Measurements from ENCODE around the gene CHST11. TPM values are rescaled to one million over a fixed set of nuclear protein-coding genes. Genes with fewer than 3 reads are reported as not detected.

CHST11 gene
- polyA plus RNA-seq, 4 donors: 6.6 to 8.7 (median 7.2) TPM

DNA sequence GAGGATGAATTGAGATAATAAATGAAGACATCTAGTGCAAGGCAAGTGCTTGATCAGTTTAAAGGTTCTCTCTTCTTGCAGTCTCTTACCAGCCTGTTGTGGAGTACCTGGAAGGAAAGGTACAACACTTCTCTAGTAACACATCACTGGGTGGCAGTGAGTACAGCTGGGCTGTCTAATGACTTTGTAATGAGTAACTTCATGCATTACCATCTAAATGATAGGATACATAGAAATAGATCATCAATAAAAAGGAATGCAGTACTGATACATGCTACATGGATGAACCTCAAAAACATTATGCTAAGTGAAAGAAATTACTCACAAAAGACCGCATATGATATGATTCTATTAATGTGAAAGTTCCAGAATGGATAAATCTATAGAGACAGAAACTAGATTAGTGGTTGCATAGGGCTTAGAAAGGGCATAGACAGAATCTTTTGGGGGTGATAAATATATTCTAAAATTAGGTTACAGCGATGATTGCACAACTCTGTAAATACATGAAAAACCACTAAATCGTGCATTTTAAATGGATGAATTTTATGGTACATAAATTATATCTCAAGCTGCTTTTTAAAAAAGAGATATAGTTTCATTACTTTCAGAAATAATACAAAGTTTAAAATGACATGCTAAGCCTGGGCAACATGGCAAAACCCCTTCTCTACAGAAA is 224.4 kb downstream of the CHST11 start:
- no peak for DNase-seq (ENCODE audit: low read depth in 4 of 4, low spot score in 2 of 4)

DNA sequence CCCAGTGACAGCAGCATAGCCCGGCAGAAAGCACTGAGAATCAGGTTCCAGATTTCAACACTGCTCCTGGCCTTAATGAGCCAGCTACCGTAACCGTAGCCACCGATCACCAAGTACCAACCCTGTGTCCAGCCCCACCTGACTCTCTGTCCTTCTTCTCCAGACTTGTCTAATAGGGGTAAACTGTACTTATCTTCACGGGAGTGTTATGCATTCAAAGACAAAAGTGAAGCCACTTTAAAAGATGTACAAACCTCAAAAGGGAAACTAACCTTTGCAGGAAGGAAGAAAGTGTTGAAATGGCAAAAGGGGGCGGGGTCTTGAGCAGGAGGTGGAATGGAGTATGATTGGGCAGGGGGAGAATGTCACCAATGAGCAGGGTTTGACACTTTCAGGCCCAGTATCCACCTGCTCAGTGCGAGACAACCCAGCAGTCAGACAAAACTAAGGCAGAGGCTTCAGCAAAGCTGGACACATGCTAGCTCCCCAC is 226.1 kb downstream of the CHST11 start:
- DNase-seq (ENCODE audit: low read depth in 4 of 4, low spot score in 2 of 4): no peak

DNA sequence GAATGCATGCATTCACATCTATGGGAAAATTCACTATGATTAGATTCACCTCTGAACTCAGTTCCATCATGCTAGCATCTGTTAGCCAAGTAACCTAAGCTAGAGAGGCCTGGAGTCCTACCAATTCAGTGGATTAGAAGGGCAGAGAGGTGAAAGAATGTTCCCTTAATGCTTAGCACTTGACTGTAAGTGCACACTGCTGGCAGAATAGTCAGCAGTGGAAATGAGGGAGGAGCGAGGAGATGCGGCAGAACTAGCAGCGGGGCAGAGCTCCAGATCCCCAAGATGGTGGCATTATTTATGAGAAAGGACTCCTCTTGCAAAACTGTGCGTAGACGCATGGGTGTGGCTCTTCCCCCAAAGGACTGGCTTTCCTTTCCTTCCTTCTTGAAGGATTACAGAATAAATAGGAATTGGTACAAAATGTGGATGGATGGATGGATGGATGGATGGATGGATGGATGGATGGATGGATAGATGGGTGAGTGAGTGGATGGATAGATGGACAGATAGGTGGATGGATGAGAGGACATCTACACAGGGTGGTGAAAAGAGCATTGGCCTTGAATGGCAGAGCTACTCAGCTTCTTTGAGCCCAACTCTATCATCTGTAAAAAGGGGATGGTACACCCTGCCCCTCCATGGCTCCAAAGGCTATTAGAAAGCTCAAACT is 227.2 kb downstream of the CHST11 start:
- no peak for DNase-seq (ENCODE audit: low read depth in 4 of 4, low spot score in 2 of 4)

DNA sequence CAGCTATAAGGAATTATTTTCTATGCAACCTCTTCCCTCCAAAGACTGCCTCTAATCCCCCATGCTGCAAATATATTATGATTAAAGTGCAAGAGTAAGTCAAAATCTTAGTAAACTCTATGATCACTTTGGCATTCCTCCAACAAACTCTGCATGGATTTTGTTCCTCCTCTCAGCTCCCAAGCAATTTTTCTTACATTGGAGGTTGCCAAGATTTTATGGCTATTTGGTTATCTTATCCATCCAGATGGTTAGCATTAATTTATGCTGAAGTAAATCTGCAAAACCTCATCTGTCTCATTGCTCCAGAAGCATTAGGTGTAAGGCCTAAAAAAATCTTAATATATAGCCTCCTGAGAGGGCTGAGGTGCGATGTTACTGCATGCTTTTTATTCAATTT is 228.1 kb downstream of the CHST11 start:
- DNase-seq (ENCODE audit: low read depth in 4 of 4, low spot score in 2 of 4): no peak

DNA sequence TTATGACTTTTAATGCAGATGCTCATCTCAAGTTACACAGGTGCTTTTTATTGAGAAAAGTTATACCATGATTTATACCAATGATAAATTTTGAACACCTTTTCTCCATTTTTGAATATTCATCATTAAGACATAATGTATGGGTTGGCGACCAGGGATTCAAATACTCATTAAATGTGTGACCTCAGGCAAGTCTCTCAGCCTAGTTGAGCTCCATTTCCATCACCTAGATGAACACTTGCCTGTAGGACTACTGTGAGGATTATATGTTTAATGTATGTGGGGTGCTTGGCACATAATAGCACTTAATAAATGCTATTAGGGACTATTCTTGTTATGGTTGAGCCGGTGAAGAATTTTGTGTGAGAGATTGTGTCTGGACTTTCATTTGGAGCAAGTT is 228.6 kb downstream of the CHST11 start:
- no peak for DNase-seq (ENCODE audit: low read depth in 4 of 4, low spot score in 2 of 4)

DNA sequence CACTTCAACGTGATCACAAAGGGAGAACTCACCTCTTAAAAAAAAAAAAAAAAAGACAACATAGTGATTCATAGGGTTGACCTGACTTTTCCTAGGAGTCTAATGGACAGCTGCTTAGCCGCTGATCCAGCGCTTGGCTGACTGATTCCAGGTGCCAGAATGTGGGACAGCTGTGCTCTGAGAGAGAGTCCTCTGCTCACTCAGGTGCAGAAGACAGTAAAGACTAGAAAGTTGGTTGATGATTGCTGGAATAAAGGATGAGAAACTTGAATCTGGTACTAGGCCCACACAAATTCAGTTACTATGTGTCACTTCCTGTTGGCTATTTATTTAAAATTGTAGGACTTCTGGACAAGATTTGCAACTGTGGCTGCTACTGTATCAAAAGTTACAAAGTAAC is 229.4 kb downstream of the CHST11 start:
- no peak for DNase-seq (ENCODE audit: low read depth in 4 of 4, low spot score in 2 of 4)

DNA sequence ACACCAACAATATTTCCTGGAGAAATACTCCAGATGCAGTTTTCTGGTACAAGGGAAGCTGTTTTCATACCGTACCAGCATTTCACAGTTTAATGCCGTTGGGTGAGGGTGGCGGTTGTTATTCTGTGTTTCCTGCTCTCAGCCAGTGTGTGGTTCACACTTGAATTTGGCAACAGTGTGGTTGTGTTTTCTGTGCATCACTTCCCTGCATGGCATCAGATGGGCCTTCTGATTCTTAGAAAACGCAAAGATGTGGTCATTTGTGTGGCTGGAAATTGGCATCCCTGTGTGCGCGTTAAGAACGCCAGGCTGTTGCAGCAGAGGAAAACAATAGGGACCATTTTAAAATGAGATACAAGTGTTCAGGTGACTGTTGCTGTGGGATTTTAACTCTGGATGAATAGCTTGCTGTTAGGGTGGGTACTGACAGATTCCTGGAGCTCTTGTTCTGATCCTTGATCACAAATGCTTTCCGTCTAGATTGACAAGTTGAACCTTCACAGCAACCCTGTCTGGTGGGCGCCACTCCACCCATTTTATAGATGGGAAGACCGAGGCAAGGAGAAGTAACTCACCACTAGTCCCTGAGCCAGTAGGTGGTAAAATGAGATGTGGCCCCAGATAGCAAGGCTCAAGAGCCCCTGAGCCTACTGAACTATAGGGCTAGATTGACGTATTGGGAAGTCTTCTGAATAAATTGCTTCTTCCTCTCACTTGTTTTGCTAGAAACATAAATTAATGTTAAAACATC is 231.2 kb downstream of the CHST11 start:
- no peak for DNase-seq (ENCODE audit: low read depth in 4 of 4, low spot score in 2 of 4)

DNA sequence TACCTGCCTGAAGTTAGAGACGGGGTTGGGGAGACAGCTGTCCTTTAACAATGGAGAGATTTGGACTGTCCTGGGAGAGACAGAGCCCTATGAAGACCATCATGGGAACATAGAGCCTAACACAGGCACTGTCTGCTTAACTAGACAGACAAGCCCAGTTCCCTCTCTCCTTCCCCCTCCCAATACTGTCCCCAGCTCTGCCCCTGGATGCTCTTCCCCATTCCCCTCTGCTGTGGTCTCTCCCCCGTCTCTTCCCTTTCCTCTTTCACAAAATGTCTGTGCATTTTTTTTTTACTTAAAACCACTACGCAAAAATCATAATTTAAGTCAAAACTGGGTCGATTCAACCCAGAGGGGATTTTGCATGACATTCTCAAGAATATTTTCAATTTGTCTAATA is 232.9 kb downstream of the CHST11 start:
- no peak for DNase-seq (ENCODE audit: low read depth in 4 of 4, low spot score in 2 of 4)

DNA sequence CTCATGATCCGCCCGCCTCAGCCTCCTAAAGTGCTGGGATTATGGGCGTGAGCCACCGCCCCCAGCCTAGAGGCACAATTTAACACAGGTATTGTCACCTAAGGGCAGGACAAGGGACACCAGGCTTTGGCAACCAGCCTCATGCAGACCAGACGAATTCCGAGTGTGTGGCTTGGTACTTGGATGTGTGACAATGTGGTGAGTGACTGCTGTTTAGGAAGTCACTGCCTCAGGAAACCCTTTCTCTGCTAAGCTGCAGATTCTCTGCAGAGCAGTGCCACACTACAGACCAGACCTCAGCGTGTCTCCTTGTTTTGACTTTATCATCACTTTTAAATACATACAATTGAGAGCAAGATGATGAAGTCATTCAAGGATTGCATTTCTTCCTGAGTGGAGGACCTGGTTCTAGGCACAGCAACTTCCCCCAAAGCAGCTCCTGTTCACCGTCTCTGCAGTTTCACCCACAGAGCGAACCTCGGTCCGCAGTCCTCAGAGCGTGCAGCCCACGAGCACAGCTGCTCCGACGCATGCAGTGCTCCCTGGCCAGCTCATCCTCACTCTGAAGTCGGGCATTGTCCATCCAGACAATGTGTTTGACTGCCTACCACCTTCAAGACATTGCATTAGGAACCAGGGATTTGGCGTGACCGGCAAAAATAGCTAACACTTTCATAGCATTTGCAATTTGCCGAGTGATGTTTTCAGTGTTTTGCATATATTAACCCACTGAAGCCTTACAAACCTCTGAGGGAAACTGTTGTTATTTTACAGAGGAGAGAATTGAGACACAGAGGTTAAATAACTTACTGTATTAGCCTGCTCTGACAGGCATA is 235.2 kb downstream of the CHST11 start:
- no peak for DNase-seq (ENCODE audit: low read depth in 4 of 4, low spot score in 2 of 4)

DNA sequence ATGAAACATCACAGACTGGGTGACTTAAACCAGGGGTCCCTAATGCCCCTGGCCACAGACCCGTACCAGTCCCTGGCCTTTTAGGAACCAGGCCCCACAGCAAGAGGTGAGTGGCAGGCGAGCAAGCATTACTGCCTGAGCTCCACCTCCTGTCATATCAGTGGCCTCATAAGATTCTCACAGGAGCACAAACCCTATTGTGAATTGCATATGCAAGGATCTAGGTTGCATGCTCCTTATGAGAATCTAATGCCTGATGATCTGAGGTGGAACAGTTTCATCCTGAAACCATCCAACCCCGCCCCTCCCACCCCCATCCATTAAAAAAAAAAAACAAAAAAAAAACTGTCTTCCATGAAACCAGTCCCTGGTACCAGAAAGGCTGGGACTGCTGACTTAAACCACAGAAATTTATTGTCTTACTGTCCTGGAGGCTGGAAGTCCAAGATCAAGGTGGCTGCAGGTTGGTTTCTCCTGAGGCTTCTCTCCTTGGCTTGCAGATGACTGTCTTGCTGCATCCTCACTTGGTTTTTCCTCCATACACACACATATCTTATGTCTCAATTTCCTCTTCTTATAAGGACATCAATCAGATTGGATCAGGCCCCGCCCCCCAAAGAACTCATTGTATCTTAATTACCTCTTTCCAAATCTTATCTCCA is 235.9 kb downstream of the CHST11 start:
- DNase-seq (ENCODE audit: low read depth in 4 of 4, low spot score in 2 of 4): no peak

DNA sequence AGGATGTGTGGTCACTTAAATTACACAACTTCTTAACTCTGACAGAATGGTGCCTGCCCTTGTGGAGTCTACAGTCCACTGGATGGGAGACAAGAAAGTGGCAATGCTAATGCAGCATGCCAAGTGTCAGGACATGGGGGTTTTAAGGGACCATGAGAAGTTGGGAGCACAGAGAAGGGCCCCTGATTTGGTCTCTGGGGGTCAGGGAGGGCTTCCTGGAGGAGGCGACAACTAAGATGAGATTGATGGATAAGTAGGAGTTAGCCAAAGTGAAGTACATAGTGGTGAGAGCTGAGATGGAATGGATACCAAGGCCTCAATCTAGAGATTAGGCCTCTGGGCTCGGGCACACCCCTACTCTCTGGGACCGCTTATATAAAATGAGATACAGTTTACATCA is 236.7 kb downstream of the CHST11 start:
- no peak for DNase-seq (ENCODE audit: low read depth in 4 of 4, low spot score in 2 of 4)

DNA sequence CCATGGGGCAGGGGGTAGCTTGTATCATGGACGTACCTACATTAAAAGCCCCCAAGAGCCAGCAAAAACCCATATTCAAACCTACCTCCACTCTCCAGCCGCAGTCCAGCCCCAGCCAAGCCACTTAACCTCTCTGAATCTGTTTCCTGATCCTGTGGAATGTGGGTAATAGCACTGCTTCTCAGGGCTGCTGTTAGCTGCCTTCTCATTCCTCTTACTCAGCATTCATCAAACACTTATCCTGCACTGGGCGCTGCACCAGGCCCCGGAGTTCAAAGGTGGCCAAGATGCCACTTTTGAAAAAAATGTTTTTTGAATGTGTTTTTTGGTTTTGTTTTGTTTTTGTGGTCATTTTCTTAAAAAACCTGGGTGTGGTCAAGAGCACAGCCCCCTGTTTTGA is 237.4 kb downstream of the CHST11 start:
- no peak for DNase-seq (ENCODE audit: low read depth in 4 of 4, low spot score in 2 of 4)

DNA sequence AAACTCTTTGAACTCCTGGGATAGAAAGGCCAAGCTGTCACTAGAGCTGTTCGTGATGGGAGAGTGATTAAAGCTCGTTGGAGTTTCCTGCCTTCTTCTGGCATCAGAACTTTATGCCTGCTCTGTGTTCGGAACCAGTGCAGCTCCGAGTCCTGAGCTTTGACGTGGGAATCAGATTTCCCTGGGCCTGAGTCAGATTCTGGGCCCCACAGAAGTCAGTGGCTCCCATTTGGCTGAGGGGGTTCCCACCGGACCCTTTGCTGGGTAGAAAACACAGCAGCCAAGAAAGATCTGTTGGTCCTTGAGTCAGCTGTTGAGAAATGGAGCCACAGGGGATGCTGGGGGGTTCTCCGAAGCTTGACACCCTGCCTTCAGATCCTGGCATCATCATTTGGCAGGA is 238.0 kb downstream of the CHST11 start:
- no peak for DNase-seq (ENCODE audit: low read depth in 4 of 4, low spot score in 2 of 4)

DNA sequence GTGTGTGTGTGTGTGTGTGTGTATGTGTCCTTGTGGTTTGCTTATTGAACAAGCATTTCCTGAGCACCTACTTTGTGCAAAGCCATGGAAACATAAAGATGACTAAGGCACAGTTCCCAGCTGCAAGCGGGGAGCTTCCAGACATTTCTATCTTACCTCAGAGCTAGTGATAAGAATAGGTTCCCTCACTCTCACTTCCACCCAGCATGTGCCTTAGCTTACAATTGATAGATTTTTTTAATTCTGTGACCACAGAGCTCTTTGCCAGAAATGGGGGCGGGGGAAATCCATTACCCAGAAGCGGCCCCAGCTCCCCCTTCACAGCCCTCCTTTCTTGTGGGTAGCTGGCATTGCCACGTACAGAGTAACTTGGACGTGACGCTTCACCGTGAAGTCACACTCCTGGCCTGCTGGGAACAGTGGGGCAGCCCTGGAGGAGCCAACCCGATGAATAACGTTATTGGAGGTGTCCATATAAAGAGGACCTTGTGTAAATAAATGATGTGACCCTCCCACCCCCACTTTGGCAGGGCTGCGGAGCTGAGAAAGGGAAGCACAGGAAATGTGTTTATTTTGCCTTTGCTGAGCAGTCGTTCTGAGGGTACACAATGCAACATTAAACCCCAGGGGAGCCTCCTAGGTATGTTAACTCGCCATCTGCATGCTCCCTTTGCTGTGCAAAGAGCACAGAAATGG is 238.9 kb downstream of the CHST11 start:
- DNase-seq (ENCODE audit: low read depth in 4 of 4, low spot score in 2 of 4): no peak

DNA sequence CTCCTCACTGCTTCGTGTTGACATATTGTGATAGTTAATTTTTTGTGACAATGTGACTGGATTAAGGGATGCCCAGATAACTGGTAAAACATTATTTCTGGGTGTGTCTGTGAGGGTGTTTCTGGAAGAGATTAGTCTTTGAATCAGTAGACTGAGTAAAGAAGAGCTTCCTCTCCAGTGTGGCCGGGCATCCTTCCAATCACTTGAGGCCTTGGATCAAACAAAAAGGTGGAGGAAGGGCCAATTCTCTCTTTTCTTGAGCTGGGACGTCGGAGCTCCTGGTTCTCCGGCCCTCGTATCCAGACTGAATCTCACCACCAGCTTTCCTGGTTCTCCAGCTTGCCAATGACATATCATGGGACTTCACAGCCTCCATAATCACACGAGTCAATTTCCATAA is 240.4 kb downstream of the CHST11 start:
- DNase-seq (ENCODE audit: low read depth in 4 of 4, low spot score in 2 of 4): no peak

DNA sequence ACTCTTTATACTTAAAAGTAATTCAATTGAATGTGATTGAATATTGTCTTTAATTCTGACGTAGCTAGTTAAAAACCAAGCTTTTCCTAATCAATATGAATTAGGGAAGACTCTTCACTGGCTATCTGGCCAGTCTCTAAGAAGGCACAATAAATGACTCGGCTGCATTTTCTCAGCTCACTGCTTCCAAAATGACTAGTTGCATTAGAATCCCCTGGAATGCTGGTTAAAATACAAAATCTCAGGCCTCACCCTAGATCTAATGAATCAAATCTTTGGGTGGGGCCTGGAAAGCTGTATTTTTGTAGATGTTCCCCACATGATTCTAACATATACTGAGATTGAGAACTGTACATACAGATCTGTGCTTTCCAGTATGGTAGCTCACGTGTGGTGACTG is 242.1 kb downstream of the CHST11 start:
- no peak for DNase-seq (ENCODE audit: low read depth in 4 of 4, low spot score in 2 of 4)

DNA sequence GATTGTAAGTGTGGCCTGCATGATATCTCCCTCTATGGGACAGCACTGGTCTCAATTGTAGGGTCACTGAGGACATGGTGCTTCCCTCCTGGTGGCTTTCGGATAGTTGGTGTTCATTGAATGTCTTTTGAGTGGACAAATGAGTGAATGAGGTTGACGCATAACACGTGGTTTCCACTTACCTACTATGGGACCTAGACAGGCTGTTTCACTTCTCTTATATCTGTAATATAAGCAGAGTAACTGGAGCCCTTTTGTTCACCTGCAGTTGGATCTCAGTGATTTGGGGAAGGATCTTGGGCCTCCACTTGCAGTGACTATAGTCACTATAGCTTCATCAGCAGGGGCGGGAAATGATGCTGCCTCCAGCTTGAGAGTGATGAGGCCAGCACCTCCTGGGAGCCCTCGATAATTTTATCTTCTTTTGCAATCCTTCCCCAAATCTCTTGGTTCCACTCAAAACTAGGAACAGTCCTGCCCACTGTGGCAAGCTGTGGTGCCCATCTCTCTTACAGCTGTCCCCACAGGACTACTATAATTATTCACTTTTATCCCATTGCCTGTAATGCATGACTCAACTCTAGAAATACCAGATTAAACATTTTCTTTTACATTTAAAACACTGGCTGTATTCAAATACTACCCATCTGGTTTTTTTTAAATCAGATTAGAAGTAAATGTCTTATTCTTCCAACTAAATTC is 242.9 kb downstream of the CHST11 start:
- no peak for DNase-seq (ENCODE audit: low read depth in 4 of 4, low spot score in 2 of 4)

DNA sequence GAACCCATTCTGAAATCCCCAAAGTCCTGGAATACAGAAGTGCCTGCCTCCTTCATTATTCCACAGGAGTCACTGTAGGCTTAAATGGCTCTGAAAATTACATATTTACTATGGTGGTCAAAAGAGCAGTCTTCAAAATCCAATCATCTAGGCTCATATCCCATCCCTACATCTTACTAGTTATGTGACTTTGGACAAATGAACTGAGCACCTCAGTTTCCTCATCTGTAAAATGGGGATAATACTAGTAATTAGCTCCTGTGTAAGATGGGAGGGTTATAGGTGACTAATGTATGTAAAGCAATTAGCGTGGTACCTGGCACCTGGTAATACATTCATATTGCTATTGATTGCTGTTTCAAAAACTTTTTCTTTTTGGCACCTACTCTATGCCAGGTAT is 243.6 kb downstream of the CHST11 start:
- DNase-seq (ENCODE audit: low read depth in 4 of 4, low spot score in 2 of 4): no peak

DNA sequence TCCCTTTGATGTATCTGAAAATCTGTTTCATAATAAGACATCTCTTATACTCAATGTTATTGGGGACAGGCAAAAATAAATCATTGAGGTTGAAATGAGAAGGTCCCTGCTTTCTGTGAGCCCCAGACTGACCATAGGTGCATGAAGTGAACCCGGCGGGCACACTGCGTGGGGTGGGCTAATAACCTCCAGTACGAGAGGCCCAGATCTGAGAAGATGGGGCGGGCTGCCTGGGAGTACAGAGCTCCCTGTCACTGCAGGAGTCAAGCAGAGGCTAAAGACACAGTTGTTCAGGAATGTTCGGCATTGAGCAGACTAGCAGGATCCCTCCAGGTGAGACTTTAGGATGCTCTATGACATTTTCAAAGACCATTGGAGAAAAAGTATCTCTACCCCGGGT is 244.6 kb downstream of the CHST11 start:
- DNase-seq (ENCODE audit: low read depth in 4 of 4, low spot score in 2 of 4): no peak

All from left renal cortex interstitium (tissue), 4 donors.